Endothelial cell of hepatic sinusoid (primary cell): ENCODE data around the gene OR9G1.
"Not testable (repeated sequence)": the region's sequence is repeated elsewhere in the genome, so short reads cannot be mapped to it uniquely, and the experiment has no call there.

Source experiments
- in situ Hi-C: cut with HindIII; loops from 2 replicates; pipeline ENCODE4 v1.10.0; 2017; ENCODE audit warnings: low sequenced_read_pairs

The OR9G1 gene

DNA sequence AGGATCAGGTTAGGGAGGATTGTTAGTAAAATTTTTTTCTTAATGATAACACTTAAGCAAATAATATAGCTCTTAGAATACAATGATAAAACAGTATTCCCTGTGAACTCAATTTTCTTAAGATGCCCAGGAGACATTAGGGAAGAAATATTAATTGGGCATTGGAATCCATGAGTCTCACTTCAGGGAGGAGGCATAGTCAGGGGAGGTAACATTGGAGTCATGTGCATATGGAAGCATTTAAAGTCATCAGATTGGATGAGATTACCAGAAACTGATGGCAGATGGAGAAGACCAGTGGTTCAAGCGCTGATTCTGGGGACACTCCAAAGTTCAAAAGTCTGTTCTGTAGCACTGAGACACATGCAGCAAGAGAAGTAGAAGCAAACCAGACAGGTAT lies at the start of gene OR9G1:
Gene OR9G1, plus strand, starts transcription at position 301 of the 400 bp plus-strand sequence. CDS start 1,293 bp downstream, outside the sequence.
- in situ Hi-C loops: no loop called here

DNA sequence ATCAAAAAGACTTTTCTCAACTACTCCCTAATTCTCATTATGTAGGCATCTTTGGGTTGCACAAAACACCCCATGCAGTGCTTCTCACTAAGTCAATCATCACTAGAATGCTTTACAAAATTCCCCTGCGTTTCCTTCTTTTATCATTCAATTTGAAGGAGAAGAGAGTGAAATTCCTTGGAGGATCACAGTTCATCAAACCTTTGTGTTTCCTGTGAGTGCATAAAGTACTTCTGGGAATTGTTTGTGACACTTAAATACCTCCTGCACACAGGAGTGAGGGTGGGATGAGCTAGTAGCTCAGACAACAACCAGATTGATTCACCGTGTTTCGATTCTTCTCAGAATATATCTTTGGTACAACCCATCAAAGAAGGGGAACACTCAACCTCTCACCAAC lies 39.1 kb upstream of the OR9G1 start:
- in situ Hi-C loops: no loop called here

DNA sequence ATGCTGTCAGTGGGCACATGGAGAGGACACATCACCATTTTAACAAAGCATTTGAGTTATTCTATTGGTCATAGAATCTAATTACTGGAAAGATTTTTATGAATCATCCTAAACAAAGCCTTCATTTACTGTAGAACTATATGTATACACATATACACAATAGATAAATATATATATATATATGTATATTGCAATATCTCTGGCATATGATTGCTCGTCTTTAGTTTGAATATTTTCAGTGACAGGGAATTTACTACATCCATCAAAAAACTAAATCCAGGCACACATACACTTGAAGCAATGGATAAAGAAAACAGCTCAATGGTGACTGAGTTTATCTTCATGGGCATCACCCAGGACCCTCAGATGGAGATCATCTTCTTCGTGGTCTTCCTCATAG lies 35.5 kb upstream of the OR9G1 start, which contains the start of gene OR5AR1:
Gene OR5AR1, plus strand, starts transcription at position 301 of the 400 bp plus-strand sequence. Its CDS starts 0 bp downstream, at position 301.
- in situ Hi-C loops: no loop called here

DNA sequence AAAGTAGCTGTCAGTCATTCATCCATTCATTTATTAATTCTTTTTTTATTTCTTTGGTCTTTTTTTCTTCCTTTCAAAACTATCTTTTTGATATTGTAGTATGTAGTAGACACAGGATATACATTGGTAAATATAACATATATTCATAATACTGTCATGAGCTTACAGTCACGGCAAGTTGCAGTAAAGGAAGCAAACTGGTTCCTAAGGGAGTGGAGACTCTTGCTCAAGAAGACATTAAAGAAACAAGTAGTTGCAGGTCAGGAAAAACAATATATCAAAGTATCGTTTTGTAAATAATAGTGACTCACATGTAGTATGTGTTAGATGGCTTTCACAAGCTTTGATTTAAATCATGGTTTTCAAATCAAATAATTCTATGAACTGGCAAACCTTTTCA lies 27.9 kb upstream of the OR9G1 start:
- in situ Hi-C loops: no loop called here

GRCh38 chr11:56688554-56689100 lies 10.3 kb upstream of the OR9G1 start:
- in situ Hi-C loops: no loop called here

DNA sequence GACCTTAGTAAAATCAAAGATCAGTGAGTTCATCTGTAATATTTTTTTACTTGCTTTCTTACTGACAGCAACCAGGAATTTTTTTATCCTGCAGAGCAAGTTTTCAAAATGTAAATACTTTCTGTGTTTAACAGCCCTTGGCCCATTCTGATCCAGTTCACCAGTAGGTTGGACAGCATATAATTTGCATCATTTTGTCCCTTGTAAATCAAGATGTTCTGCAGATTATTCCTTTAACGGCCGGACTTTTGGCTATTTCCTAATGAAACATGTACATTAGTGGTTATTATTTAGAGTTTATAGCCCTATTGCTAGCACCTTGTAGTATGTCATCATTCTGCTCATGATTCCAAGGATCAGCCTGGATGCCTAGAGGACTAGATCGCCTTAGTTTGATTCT lies 7.7 kb upstream of the OR9G1 start:
- in situ Hi-C loops: not testable (repeated sequence)

DNA sequence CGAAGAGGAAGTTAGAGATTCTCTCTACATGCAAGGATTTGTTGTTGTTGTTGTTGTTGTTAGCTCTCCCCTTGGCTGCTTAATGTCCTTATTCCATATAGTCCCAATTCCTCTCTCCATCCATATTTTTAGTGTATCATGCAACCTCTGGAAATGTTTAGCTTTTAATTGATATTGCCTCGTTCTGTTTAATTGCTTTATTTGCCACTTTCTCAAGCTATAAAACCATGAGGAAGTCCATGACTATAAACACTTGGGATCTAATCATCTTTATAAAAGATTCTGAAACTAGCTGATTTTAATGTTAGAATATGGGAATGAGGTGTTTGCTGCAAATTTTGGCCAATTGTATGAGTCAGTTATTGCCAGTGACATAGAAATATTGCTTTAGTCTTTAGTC lies 5.5 kb upstream of the OR9G1 start:
- in situ Hi-C loops: no loop called here

DNA sequence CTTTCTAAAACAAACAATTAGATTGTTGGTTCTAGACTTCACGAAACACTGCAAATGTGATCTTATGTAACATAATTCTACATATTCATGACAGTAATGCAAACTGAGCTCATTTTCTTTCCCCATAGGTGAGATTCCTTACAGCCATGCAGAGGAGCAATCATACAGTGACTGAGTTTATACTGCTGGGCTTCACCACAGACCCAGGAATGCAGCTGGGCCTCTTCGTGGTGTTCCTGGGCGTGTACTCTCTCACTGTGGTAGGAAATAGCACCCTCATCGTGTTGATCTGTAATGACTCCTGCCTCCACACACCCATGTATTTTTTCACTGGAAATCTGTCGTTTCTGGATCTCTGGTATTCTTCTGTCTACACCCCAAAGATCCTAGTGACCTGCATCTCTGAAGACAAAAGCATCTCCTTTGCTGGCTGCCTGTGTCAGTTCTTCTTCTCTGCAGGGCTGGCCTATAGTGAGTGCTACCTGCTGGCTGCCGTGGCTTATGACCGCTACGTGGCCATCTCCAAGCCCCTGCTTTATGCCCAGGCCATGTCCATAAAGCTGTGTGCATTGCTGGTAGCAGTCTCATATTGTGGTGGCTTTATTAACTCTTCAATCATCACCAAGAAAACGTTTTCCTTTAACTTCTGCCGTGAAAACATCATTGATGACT lies 1.5 kb downstream of the OR9G1 start:
- in situ Hi-C loops: no loop called here

- in situ Hi-C loops: no loop called here
These were observed 2.1 kb downstream of the OR9G1 start for GRCh38 chr11:56700914-56701485.

- in situ Hi-C loops: no loop called here
These were observed 7.0 kb downstream of the OR9G1 start for GRCh38 chr11:56705784-56706396.

GRCh38 chr11:56706486-56706885 lies 7.6 kb downstream of the OR9G1 start:
- in situ Hi-C loops: no loop called here

DNA sequence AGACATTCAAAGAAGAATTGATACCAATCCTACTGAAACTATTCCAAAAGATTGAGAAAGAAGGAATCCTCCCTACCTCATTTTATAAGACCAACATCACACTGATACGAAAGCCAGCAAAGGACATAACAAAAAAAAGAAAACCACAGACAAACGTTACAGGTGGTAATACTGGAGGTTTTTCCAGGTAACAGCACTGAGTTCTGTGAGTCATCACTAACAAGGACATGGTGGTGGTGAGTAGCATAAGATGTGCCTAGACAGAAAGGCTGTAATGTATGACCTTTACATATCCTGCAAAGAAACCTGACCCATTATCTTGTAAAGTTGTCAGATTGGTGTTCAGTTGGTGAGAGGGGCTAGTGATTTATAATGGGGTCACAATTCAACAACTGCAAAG lies 15.3 kb downstream of the OR9G1 start:
- in situ Hi-C loops: no loop called here

- in situ Hi-C loops: no loop called here
These were observed 17.5 kb downstream of the OR9G1 start for GRCh38 chr11:56716379-56716854.

DNA sequence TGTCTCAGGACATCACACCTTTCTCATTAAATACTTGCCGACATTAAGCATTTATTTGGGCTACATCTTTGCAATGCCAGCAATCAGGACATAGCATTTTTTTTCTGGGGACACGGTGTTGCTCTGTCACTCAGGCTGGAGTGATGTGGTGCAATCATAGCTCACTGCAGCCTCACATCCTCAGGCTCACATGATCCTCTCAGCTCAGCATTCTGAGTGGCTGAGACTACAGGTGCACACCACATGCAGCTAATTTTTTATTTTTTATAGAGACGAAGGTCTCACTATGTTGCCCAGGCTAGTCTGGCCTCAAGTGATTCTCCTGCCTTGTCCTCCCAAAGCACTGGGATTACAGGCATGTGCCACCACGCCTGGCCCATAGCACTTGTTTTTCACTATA lies 21.6 kb downstream of the OR9G1 start:
- in situ Hi-C loops: no loop called here

- in situ Hi-C loops: no loop called here
These were observed 41.2 kb downstream of the OR9G1 start for GRCh38 chr11:56740107-56740506.

DNA sequence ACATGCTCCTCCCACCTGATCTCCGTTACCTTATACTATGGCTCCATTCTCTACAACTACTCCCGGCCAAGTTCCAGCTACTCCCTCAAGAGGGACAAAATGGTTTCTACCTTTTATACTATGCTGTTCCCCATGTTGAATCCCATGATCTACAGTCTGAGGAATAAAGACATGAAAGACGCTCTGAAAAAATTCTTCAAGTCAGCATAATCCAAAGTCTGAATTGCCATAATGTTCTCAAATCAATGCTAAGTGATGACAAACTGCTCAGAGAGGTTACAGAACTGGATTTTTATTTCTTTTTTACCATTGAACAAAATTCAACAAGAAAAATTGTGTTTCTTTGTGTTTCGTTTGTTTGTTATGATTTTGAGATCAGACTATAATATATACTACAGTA lies 42.0 kb downstream of the OR9G1 start:
- in situ Hi-C loops: no loop called here

DNA sequence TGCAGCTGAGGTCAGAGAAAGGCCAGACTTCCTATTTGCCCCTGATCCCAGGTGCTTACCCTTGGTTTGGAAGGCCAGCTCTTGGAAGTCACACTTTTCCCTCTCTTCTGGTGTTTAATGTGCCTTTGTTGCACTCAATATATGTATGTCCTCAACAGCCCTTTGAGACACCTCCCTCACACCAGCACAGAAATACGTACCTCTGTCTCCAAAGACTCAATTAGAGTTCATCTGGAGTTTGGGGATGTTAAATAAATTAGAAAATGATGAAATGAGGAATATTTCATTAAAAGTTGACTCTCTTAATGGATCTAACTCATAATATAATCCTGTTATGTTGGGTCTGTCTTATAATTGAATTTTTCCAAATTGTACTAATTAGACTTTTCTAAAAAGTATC lies 49.7 kb downstream of the OR9G1 start, which contains the start of gene OR9G4:
Gene OR9G4, minus strand, starts transcription at position 101 of the 400 bp plus-strand sequence. CDS start 4,931 bp downstream, outside the sequence.
- in situ Hi-C loops: no loop called here

DNA sequence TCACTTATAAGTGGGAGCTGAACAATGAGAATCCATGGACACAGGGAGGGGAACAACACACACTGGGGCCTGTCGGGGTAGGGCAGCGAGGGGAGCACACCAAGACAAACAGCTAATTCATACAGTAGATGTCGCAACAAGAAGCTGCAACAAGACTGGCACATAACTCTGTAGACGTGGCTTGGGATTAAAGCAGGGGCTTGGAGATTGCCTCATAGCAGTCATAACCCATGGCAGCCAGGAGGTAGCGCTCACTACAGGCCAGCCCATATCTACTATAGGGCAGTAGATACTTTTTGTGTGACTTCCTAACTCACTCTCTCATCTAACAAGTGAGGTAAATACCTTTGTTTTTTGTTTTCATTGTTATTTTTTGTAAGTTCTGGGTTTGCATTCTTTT lies 51.3 kb downstream of the OR9G1 start:
- in situ Hi-C loops: no loop called here

- in situ Hi-C loops: no loop called here
These were observed 52.6 kb downstream of the OR9G1 start for GRCh38 chr11:56751480-56751879.
